Measurements from ENCODE around the gene FAM20C.

DNA sequence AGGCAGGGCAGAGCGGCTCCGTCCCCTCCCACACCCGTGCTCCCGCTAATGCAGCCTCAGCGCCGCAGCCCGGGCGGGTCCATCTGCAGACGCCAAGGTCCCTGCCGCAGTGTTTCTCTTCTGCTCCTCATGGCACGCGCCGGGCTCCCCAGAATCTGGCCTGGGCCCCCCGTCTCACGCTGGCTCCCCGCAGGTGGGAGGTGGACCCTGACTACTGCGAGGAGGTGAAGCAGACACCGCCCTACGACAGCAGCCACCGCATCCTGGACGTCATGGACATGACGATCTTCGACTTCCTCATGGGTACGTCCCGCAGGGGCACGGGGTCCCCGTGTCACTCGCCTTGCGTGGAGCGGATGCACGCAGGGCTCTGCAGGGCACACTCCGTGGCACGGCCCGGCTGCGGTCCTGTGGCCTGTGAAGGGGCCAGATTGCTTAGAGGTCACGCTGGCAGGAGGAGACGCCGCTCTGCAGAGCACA, 64.1 kb downstream of the FAM20C start:
- no peak for TF ChIP-seq ZFX (IDR thresholded peaks at IDR 0.05; ENCODE audit: borderline replicate concordance)
- TF ChIP-seq CTCF (IDR thresholded peaks at IDR 0.05), result no peak

Measured in 22Rv1 (cell line).